Measurements from ENCODE around the gene MON1B. TPM values are rescaled to one million over a fixed set of nuclear protein-coding genes. Genes with fewer than 3 reads are reported as not detected.

Gene MON1B
- total and polyA plus RNA-seq, 10 of the 15 experiments (the other 5 are each of a cell fraction or from before 2014, with no cell fraction given): 5.7 to 64.5 (median 21.7) TPM

DNA sequence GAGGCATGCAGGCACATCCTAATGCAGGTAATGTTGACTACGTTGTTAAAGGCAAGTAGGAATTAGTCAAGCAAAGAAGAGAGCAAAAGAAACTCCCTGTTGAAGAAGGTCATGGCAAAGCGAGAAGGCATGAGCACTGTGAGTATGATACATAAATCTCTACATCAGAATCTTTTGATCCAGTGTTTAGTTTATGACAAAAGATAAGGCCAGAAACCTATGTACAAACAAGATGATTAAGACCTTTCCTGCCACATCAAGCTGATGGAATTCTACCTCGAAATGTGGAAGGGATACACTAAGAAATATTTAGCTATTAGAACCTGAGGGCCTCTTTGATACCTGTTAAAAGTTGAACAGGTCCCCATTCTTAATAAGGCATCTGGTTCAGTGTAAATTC lies 28.4 kb downstream of the MON1B start:
- no peaks in the 10 kb centered on the region for H3K27me3 ChIP-seq (replicated peaks in 1 of 2; ENCODE audit: control insufficient read depth in 2 of 2, insufficient read depth in 2 of 2, low read length in 1 of 2)
- in situ Hi-C loops (cut with MboI): loop anchor here (10.0 kb wide), 1 partner anchor 875 kb away; the partner anchor contains the start of gene WWOX
- no peaks in the 10 kb centered on the region for H3K4me1 ChIP-seq (ENCODE audit: control insufficient read depth, insufficient read depth, low read length)
- SMC1A ChIA-PET (ENCODE audit: uncharacterized antibody, unreplicated experiment): no interaction called here
- intact Hi-C loops (cut with micrococcal nuclease; ENCODE audit: unreplicated experiment): no loop called here
- no peak overlapping the region for H3K4me2 ChIP-seq (ENCODE audit: control insufficient read depth, insufficient read depth)
- WGBS (ENCODE audit: insufficient coverage, insufficient replicate concordance, low lambda C conversion rate, missing lambda C conversion rate): 60% methylated on average over 3 of the region's 3 CpGs
- no peak overlapping the region for H2AFZ ChIP-seq (ENCODE audit: control insufficient read depth, low read depth, low read length)
- RAD21 ChIA-PET (ENCODE audit: unreplicated experiment): no interaction called here
- no peak overlapping the region for H3K4me3 ChIP-seq
- no peaks in the 10 kb centered on the region for H3K36me3 ChIP-seq (ENCODE audit: control insufficient read depth in 2 of 2, insufficient read depth in 2 of 2, low read length in 1 of 2)
- H3K9ac ChIP-seq (ENCODE audit: control insufficient read depth, insufficient read depth, low read length): no peak overlapping the region
- POLR2A ChIA-PET: no interaction called here
- ATAC-seq (no peak), FAIRE-seq (no peak), DNase-seq (ENCODE audit: low read depth, low spot score) (no peak)
- H3K79me2 ChIP-seq (ENCODE audit: control insufficient read depth, insufficient read depth, low read length): no peaks in the 10 kb centered on the region
- BruUV-seq (replicated peaks): no TSS peak
- no peaks in the 10 kb centered on the region for H4K20me1 ChIP-seq (ENCODE audit: control insufficient read depth, insufficient read depth)
- no peak overlapping the region for H3K27ac ChIP-seq (ENCODE audit: control insufficient read depth, insufficient read depth)
- CTCF ChIA-PET: interaction anchor here (2.3 kb wide), 1 partner anchor 18 kb away, joined by 10 read pairs; no protein-coding TSS in a partner anchor
- H3K9me3 ChIP-seq (replicated peaks; ENCODE audit: control insufficient read depth, insufficient read depth, low read length): no peaks in the 10 kb centered on the region
- TF ChIP-seq, protein P1, sequence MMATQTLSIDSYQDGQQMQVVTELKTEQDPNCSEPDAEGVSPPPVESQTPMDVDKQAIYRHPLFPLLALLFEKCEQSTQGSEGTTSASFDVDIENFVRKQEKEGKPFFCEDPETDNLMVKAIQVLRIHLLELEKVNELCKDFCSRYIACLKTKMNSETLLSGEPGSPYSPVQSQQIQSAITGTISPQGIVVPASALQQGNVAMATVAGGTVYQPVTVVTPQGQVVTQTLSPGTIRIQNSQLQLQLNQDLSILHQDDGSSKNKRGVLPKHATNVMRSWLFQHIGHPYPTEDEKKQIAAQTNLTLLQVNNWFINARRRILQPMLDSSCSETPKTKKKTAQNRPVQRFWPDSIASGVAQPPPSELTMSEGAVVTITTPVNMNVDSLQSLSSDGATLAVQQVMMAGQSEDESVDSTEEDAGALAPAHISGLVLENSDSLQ (IDR thresholded peaks at IDR 0.05): no peak
- TF ChIP-seq NKRF (conservative IDR thresholded peaks at IDR 0.05) (no peak), WRNIP1 (IDR thresholded peaks at IDR 0.05; ENCODE audit: borderline replicate concordance, low read depth, low read length) (no peak), SKIL (IDR thresholded peaks at IDR 0.05; ENCODE audit: low read depth, poor library complexity, severe bottlenecking) (no peak), NBN (IDR thresholded peaks at IDR 0.05) (no peak), GATAD2B (conservative IDR thresholded peaks at IDR 0.05; ENCODE audit: low read depth) (no peak), CREM (IDR thresholded peaks at IDR 0.05; ENCODE audit: low read depth) (no peak), FOXM1 (IDR thresholded peaks at IDR 0.05; ENCODE audit: low read depth, low read length) (no peak), PAX5 (IDR thresholded peaks at IDR 0.05; ENCODE audit: borderline replicate concordance, low read depth, low read length) (no peak), RAD51 (IDR thresholded peaks at IDR 0.05) (no peak)
- TF ChIP-seq, protein P2, sequence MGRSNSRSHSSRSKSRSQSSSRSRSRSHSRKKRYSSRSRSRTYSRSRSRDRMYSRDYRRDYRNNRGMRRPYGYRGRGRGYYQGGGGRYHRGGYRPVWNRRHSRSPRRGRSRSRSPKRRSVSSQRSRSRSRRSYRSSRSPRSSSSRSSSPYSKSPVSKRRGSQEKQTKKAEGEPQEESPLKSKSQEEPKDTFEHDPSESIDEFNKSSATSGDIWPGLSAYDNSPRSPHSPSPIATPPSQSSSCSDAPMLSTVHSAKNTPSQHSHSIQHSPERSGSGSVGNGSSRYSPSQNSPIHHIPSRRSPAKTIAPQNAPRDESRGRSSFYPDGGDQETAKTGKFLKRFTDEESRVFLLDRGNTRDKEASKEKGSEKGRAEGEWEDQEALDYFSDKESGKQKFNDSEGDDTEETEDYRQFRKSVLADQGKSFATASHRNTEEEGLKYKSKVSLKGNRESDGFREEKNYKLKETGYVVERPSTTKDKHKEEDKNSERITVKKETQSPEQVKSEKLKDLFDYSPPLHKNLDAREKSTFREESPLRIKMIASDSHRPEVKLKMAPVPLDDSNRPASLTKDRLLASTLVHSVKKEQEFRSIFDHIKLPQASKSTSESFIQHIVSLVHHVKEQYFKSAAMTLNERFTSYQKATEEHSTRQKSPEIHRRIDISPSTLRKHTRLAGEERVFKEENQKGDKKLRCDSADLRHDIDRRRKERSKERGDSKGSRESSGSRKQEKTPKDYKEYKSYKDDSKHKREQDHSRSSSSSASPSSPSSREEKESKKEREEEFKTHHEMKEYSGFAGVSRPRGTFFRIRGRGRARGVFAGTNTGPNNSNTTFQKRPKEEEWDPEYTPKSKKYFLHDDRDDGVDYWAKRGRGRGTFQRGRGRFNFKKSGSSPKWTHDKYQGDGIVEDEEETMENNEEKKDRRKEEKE (IDR thresholded peaks at IDR 0.05): no peak
- TF ChIP-seq, protein P3, sequence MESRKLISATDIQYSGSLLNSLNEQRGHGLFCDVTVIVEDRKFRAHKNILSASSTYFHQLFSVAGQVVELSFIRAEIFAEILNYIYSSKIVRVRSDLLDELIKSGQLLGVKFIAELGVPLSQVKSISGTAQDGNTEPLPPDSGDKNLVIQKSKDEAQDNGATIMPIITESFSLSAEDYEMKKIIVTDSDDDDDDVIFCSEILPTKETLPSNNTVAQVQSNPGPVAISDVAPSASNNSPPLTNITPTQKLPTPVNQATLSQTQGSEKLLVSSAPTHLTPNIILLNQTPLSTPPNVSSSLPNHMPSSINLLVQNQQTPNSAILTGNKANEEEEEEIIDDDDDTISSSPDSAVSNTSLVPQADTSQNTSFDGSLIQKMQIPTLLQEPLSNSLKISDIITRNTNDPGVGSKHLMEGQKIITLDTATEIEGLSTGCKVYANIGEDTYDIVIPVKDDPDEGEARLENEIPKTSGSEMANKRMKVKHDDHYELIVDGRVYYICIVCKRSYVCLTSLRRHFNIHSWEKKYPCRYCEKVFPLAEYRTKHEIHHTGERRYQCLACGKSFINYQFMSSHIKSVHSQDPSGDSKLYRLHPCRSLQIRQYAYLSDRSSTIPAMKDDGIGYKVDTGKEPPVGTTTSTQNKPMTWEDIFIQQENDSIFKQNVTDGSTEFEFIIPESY (IDR thresholded peaks at IDR 0.05): no peak

All from GM12878 (cell line).